Tibial artery (tissue), 4 donors: ENCODE data around the gene DNAJC7.

Experiments
- DNase-seq, 2 donors: peaks; one replicate each; pipeline ENCODE4 v3.0.0-alpha.2; 2019
- H3K27ac ChIP-seq, 2 donors: fragments of 200-600 bp; sonication (generic) in 1 of 2; 1 replicate in 1 of 2; 2 replicates in 1 of 2; pipeline ENCODE4 v1.5.1; 2018 to 2019; ENCODE audit warnings: mild to moderate bottlenecking in 1 of 2
- H3K27me3 ChIP-seq, 2 donors: fragments of 200-600 bp; sonication (generic) in 1 of 2; one replicate each; pipeline versions ENCODE4 v1.5.1 to v1.6.0; 2016 to 2019
- H3K36me3 ChIP-seq, 3 donors: fragments of 200-600 bp; sonication (generic) in 2 of 3; one replicate each; pipeline ENCODE4 v1.5.1; 2016 to 2019; ENCODE audit warnings: mild to moderate bottlenecking in 2 of 3
- H3K4me1 ChIP-seq, 4 donors: fragments of 200-600 bp; sonication (generic) in 2 of 4; 1 replicate in 3 of 4; 2 replicates in 1 of 4; pipeline ENCODE4 v1.5.1; 2016 to 2019
- H3K4me3 ChIP-seq, 2 donors: fragments of 200-600 bp; sonication (generic) in 1 of 2; 1 replicate in 1 of 2; 2 replicates in 1 of 2; pipeline ENCODE4 v1.5.1; 2018 to 2019; ENCODE audit warnings: mild to moderate bottlenecking in 2 of 2
- H3K9me3 ChIP-seq, 3 donors: fragments of 200-600 bp; sonication (generic) in 1 of 3; one replicate each; pipeline ENCODE4 v1.5.1; 2016 to 2019
- CTCF ChIP-seq, 2 experiments: fragments of 200-600 bp in 1 of 2; fragments of 450-650 bp in 1 of 2; IDR thresholded peaks; one replicate each; pipeline ENCODE4 v1.5.1; 2017 to 2019; ENCODE audit warnings: antibody characterized with exemption in 2 of 2, mild to moderate bottlenecking in 1 of 2, moderate library complexity in 1 of 2
- intact Hi-C: fragments of 100-400 bp; cut with DNase I; formaldehyde crosslinking; loops from one replicate; pipeline ENCODE4 v1.15.0; 2023; ENCODE audit warnings: low total_unique reads

DNAJC7 gene

DNA sequence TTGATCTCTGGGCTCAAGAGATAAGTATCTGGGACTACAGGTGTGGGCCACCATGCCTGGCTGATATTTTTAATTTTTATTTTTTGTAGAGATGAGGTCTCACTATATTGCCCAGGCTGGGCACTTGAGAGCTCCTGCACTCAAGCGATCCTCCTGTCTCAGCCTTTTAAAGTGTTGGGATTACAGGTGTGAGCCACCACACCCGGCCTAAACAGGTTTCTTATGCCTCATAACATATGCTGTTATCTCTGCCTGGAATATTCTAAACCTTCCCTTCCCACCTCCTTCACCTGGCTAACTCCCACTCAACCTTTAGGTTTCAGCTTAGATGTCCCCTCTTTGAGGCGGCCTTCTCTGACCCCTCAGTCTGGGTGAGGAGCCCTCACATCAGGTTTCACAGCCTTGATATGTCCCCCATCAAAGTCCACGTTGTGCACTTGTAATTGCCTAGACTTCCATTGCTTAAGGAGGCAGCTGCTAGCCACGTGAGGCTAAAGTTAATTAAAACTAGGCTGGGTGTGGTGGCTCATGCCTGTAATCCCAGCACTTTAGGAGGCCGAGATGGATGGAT lies 59.3 kb downstream of the DNAJC7 start:
- Histone ChIP-seq H3K36me3 (no peaks in the 10 kb centered on the region), H3K4me1 (peaks cover 0 to 4% (median 0%) of the 10 kb centered on the region in 4 donors), H3K27ac (no peak overlapping the region), H3K9me3 (no peaks in the 10 kb centered on the region), H3K4me3 (no peak overlapping the region), H3K27me3 (no peaks in the 10 kb centered on the region)
- no peak for TF ChIP-seq CTCF (IDR thresholded peaks at IDR 0.05)
- intact Hi-C loops: no loop called here
- DNase-seq: no peak

GRCh38 chr17:41957031-41957868 lies 60.0 kb downstream of the DNAJC7 start:
- intact Hi-C loops: no loop called here
- H3K27ac ChIP-seq: no peak overlapping the region
- no peaks in the 10 kb centered on the region for H3K27me3 ChIP-seq
- H3K4me1 ChIP-seq: no peaks in the 10 kb centered on the region
- H3K9me3 ChIP-seq: no peaks in the 10 kb centered on the region
- no peak for TF ChIP-seq CTCF (IDR thresholded peaks at IDR 0.05)
- DNase-seq: no peak
- H3K36me3 ChIP-seq: no peaks in the 10 kb centered on the region
- no peak overlapping the region for H3K4me3 ChIP-seq

- no peaks in the 10 kb centered on the region for H3K27me3 ChIP-seq
- intact Hi-C loops: no loop called here
- no peak for DNase-seq
- no peak for TF ChIP-seq CTCF (IDR thresholded peaks at IDR 0.05)
- H3K27ac ChIP-seq: no peak overlapping the region
- no peaks in the 10 kb centered on the region for H3K36me3 ChIP-seq
- H3K4me1 ChIP-seq: no peaks in the 10 kb centered on the region
- no peak overlapping the region for H3K4me3 ChIP-seq
- H3K9me3 ChIP-seq: no peaks in the 10 kb centered on the region
Observed at GRCh38 chr17:41956522-41956921, 60.7 kb downstream of the DNAJC7 start.

DNA sequence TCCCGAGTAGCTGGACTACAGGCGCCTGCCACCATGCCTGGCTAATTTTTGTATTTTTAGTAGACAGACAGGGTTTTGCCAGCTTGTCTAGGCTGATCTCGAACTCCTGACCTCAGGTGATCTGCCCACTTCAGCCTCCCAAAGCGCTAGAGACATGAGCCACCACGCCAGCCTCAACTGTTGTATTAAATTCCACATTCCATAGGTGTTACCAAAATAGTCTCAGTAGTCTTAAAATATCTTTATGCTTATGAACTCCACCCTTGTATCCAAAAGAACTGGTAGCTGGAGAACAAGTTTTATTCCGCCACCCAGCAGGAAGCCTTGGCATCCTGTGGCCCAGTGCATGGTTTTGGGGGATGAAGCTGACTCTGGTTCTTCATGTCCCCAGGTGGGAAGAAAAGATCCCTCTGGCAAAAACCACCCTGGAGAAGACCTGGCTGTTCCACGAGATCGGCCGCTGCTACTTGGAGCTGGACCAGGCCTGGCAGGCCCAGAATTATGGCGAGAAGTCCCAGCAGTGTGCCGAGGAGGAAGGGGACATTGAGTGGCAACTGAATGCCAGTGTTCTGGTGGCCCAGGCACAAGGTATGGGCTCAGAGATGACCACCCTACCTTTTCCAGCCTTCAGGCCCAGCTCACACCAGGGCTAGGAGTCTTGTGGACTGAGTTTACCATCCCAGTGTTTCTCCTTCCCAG lies 68.3 kb downstream of the DNAJC7 start:
- no peak overlapping the region for H3K27ac ChIP-seq
- H3K4me3 ChIP-seq: no peak overlapping the region
- no peaks in the 10 kb centered on the region for H3K4me1 ChIP-seq
- H3K9me3 ChIP-seq: no peaks in the 10 kb centered on the region
- peaks cover 0 to 18% (median 0%) of the 10 kb centered on the region in 3 donors for H3K36me3 ChIP-seq
- no peak for DNase-seq
- intact Hi-C loops: no loop called here
- TF ChIP-seq CTCF (IDR thresholded peaks at IDR 0.05): no peak
- no peaks in the 10 kb centered on the region for H3K27me3 ChIP-seq

- no peaks in the 10 kb centered on the region for H3K9me3 ChIP-seq
- no peak for TF ChIP-seq CTCF (IDR thresholded peaks at IDR 0.05)
- peaks cover 0 to 9% (median 0%) of the 10 kb centered on the region in 3 donors for H3K36me3 ChIP-seq
- H3K27me3 ChIP-seq: no peaks in the 10 kb centered on the region
- H3K4me3 ChIP-seq: no peak overlapping the region
- no peak for DNase-seq
- H3K4me1 ChIP-seq: no peaks in the 10 kb centered on the region
- intact Hi-C loops: no loop called here
- no peak overlapping the region for H3K27ac ChIP-seq
Observed at GRCh38 chr17:41944943-41945342, 72.3 kb downstream of the DNAJC7 start.
